ENCODE measurements around the gene COL16A1. TPM values are rescaled to one million over a fixed set of nuclear protein-coding genes. Genes with fewer than 3 reads are reported as not detected.

COL16A1 gene
- total RNA-seq, 6 experiments from 2014 or later, result 74.1 to 100 (median 87.6) TPM

GRCh38 chr1:31725777-31726535, 22.1 kb upstream of the COL16A1 start:
- Mint-ChIP-seq H3K27me3 (ENCODE audit: insufficient read depth) (peaks cover 20% of the 10 kb centered on the region), H3K4me1 (ENCODE audit: low read depth) (peaks cover 7% of the 10 kb centered on the region; the same call in 1 of the 2 replicates), H3K4me3 (no peak overlapping the region), H3K36me3 (ENCODE audit: low read depth) (no peaks in the 10 kb centered on the region), H3K27ac (no peak overlapping the region), H3K9me3 (no peaks in the 10 kb centered on the region)
- TF ChIP-seq CTCF (IDR thresholded peaks at IDR 0.05), result no peak
- no peak for DNase-seq

- no peak overlapping the region for H3K4me3 Mint-ChIP-seq
- peaks cover 24% of the 10 kb centered on the region for H3K27me3 Mint-ChIP-seq (ENCODE audit: insufficient read depth)
- no peak overlapping the region for H3K27ac Mint-ChIP-seq
- TF ChIP-seq CTCF (IDR thresholded peaks at IDR 0.05), result no peak
- no peaks in the 10 kb centered on the region for H3K36me3 Mint-ChIP-seq (ENCODE audit: low read depth)
- peaks cover 7% of the 10 kb centered on the region; the same call in 1 of the 2 replicates for H3K4me1 Mint-ChIP-seq (ENCODE audit: low read depth)
- DNase-seq, result no peak
- no peaks in the 10 kb centered on the region for H3K9me3 Mint-ChIP-seq
These were observed 21.3 kb upstream of the COL16A1 start for GRCh38 chr1:31725134-31725533.

- Mint-ChIP-seq H3K4me3 (no peak overlapping the region), H3K27me3 (ENCODE audit: insufficient read depth) (peaks cover 25% of the 10 kb centered on the region), H3K27ac (no peak overlapping the region), H3K4me1 (ENCODE audit: low read depth) (peaks cover 7% of the 10 kb centered on the region; the same call in 1 of the 2 replicates), H3K9me3 (no peaks in the 10 kb centered on the region), H3K36me3 (ENCODE audit: low read depth) (no peaks in the 10 kb centered on the region)
- peak; percentile 67 for DNase-seq
- TF ChIP-seq CTCF (IDR thresholded peaks at IDR 0.05), result no peak
These were observed 20.1 kb upstream of the COL16A1 start for GRCh38 chr1:31723828-31724359.

- H3K4me3 Mint-ChIP-seq, result no peak overlapping the region
- no peak for DNase-seq
- peaks cover 39% of the 10 kb centered on the region for H3K4me1 Mint-ChIP-seq (ENCODE audit: low read depth)
- no peaks in the 10 kb centered on the region for H3K9me3 Mint-ChIP-seq
- no peaks in the 10 kb centered on the region for H3K36me3 Mint-ChIP-seq (ENCODE audit: low read depth)
- no peak overlapping the region for H3K27ac Mint-ChIP-seq
- no peak for TF ChIP-seq CTCF (IDR thresholded peaks at IDR 0.05)
- peaks cover 16% of the 10 kb centered on the region for H3K27me3 Mint-ChIP-seq (ENCODE audit: insufficient read depth)
These were observed 14.6 kb upstream of the COL16A1 start for GRCh38 chr1:31718327-31718897.

- no peaks in the 10 kb centered on the region for H3K36me3 Mint-ChIP-seq (ENCODE audit: low read depth)
- TF ChIP-seq CTCF (IDR thresholded peaks at IDR 0.05), result no peak
- no peak overlapping the region for H3K4me3 Mint-ChIP-seq
- H3K27me3 Mint-ChIP-seq (ENCODE audit: insufficient read depth), result peaks cover 10% of the 10 kb centered on the region
- no peaks in the 10 kb centered on the region for H3K9me3 Mint-ChIP-seq
- H3K27ac Mint-ChIP-seq, result peak overlapping the region; percentile 8; the same call in 1 of the 2 replicates
- H3K4me1 Mint-ChIP-seq (ENCODE audit: low read depth), result peaks cover 50% of the 10 kb centered on the region
- peak; percentile 51 for DNase-seq
These were observed 13.5 kb upstream of the COL16A1 start for GRCh38 chr1:31717341-31717740.
